Hepatocyte (in vitro differentiated cells): ENCODE data around the gene ATP1A1. TPM values are rescaled to one million over a fixed set of nuclear protein-coding genes. Genes with fewer than 3 reads are reported as not detected.

Source experiments
- DNase-seq: peaks from one replicate; pipeline ENCODE4 v3.0.0-alpha.2; 2016; ENCODE audit warnings: low spot score
- H2AFZ ChIP-seq: fragments of 200-600 bp; sonication (generic); 2 replicates; pipeline ENCODE4 v1.6.0; 2016; ENCODE audit warnings: antibody characterized with exemption, mild to moderate bottlenecking
- H3K27ac ChIP-seq: fragments of 200-600 bp; sonication (generic); 2 replicates; pipeline ENCODE4 v1.5.1; 2016; ENCODE audit warnings: mild to moderate bottlenecking
- H3K27me3 ChIP-seq: fragments of 200-600 bp; sonication (generic); 2 replicates; pipeline ENCODE4 v1.6.1; 2016
- H3K36me3 ChIP-seq: fragments of 200-600 bp; sonication (generic); replicated peaks from 2 replicates; pipeline ENCODE4 v1.5.1; 2016; ENCODE audit warnings: low read depth; ENCODE audit not compliant: insufficient read depth
- H3K4me1 ChIP-seq: fragments of 200-600 bp; sonication (generic); 2 replicates; pipeline ENCODE4 v1.5.1; 2016; ENCODE audit warnings: mild to moderate bottlenecking, moderate library complexity; ENCODE audit not compliant: insufficient read depth
- H3K4me2 ChIP-seq: fragments of 200-600 bp; sonication (generic); 2 replicates; pipeline ENCODE4 v1.6.0; 2016
- H3K4me3 ChIP-seq: fragments of 200-600 bp; sonication (generic); 2 replicates; pipeline ENCODE4 v1.5.1; 2016; ENCODE audit warnings: mild to moderate bottlenecking
- H3K79me2 ChIP-seq: fragments of 200-600 bp; sonication (generic); 2 replicates; pipeline ENCODE4 v1.6.0; 2017; ENCODE audit warnings: mild to moderate bottlenecking
- H3K9me2 ChIP-seq: fragments of 200-600 bp; sonication (generic); replicated peaks from 2 replicates; pipeline ENCODE4 v1.6.0; 2017; ENCODE audit warnings: mild to moderate bottlenecking; ENCODE audit not compliant: insufficient read depth
- H3K9me3 ChIP-seq: fragments of 200-600 bp; sonication (generic); 2 replicates; pipeline ENCODE4 v1.5.1; 2016; ENCODE audit warnings: low read depth, mild to moderate bottlenecking
- H4K20me1 ChIP-seq: fragments of 200-600 bp; sonication (generic); 2 replicates; pipeline ENCODE4 v1.6.0; 2016; ENCODE audit warnings: mild to moderate bottlenecking; ENCODE audit not compliant: insufficient read depth, poor library complexity, severe bottlenecking
- CTCF ChIP-seq: fragments of 200-600 bp; sonication (generic); IDR thresholded peaks from 2 replicates; pipeline ENCODE4 v1.5.1; 2016; ENCODE audit warnings: antibody characterized with exemption, mild to moderate bottlenecking; ENCODE audit not compliant: poor library complexity
- EZH2 ChIP-seq: fragments of 200-600 bp; sonication (generic); IDR thresholded peaks from 2 replicates; pipeline ENCODE4 v1.6.1; 2016; ENCODE audit warnings: antibody characterized with exemption, mild to moderate bottlenecking, borderline replicate concordance
- EZH2phosphoT487 ChIP-seq: fragments of 200-600 bp; sonication (generic); IDR thresholded peaks from one replicate; pipeline ENCODE4 v1.6.1; 2018; ENCODE audit warnings: antibody characterized with exemption, mild to moderate bottlenecking, low read depth, moderate library complexity; ENCODE audit not compliant: unreplicated experiment, severe bottlenecking
- WGBS: methylation state at CpG from one replicate; pipeline ENCODE4 v1.1.6; 2016; ENCODE audit warnings: low lambda C conversion rate; ENCODE audit errors: missing lambda C conversion rate; 5-methylcytosine and 5-hydroxymethylcytosine counted together
- polyA plus RNA-seq: library from polyadenylated mRNA; unstranded; fragments of >200 nt; fragmentation: Nextera tagmentation; extraction: Ambion mirVana; gene quantifications from 2 replicates; pipeline ENCODE4 v1.2.1, GENCODE V29; 2016
- total RNA-seq: library from RNA; depleted of rRNA; stranded (reverse); fragments of >200 nt; gene quantifications from 2 replicates; pipeline ENCODE4 v1.2.3, GENCODE V29; 2014

The ATP1A1 gene
- total and polyA plus RNA-seq, 2 experiments from 2014 or later: 412 to 559 TPM

DNA sequence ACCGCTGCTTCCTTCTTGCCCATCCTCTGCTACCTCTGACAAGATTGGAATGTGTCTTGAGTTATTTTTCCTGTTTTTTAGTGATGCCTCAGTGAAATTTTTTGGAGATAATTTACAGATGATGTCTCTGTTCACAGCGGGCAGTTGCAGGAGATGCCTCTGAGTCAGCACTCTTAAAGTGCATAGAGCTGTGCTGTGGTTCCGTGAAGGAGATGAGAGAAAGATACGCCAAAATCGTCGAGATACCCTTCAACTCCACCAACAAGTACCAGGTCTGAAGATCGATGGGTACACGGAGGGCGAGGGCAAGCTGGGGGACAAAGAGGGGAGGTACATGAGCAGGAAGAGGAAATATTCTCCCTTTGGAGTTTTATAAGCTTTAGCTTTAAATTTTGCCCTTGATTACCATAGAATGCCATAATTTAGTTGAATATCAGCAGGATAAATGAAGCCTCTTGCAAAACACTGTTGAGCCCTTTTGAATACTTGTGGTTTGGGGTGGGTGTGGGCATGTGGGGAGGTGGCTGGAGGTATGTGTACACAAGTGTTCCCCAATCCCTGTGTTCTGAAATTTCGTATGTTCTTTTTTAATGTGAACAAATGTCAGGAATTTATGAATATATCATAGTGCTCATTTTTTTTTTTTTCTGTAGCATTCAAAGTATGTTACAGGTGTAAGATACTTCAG, 19.8 kb downstream of the ATP1A1 start:
- H4K20me1 ChIP-seq: no peaks in the 10 kb centered on the region
- peak overlapping the region; percentile 65 for H3K27ac ChIP-seq
- peaks cover 9% of the 10 kb centered on the region for H3K4me1 ChIP-seq
- H3K27me3 ChIP-seq: no peaks in the 10 kb centered on the region
- no peak for DNase-seq
- no peak overlapping the region for H2AFZ ChIP-seq
- peak overlapping the region; percentile 19 for H3K4me2 ChIP-seq
- no peaks in the 10 kb centered on the region for H3K9me2 ChIP-seq
- no peaks in the 10 kb centered on the region for H3K9me3 ChIP-seq
- peaks cover 28% of the 10 kb centered on the region for H3K36me3 ChIP-seq
- H3K79me2 ChIP-seq: peaks cover 26% of the 10 kb centered on the region
- no peak overlapping the region for H3K4me3 ChIP-seq
- 95% methylated on average over 10 of the region's 10 CpGs for WGBS
- TF ChIP-seq EZH2phosphoT487: no peak
- no peak for TF ChIP-seq EZH2
- TF ChIP-seq CTCF: no peak

DNA sequence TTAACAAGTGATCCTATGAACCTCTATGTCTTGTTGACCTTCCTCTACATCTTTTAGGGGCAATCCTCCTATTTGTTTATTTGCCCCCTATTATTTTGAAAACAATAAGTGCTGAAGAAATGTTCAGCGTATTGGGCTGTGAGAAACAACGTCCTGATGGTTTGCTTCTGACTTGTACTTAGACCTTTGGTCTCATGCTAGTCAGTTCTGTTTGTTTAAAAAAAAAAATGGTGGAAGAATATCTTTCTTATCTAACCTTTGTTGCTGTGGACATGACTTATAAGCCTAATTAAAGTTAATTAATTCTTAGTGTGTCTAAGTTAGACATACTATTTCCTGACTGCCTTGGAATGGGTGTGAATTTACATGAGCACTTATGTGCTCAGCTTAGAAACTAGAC, 20.7 kb downstream of the ATP1A1 start:
- Histone ChIP-seq H3K9me2 (no peaks in the 10 kb centered on the region), H3K4me3 (no peak overlapping the region), H3K79me2 (peaks cover 16% of the 10 kb centered on the region), H3K36me3 (peaks cover 20% of the 10 kb centered on the region), H3K27ac (peak overlapping the region; percentile 65), H4K20me1 (no peaks in the 10 kb centered on the region), H3K9me3 (no peaks in the 10 kb centered on the region), H3K4me2 (peak overlapping the region; percentile 19), H3K27me3 (no peaks in the 10 kb centered on the region), H3K4me1 (peaks cover 9% of the 10 kb centered on the region), H2AFZ (no peak overlapping the region)
- no peak for TF ChIP-seq CTCF
- no peak for TF ChIP-seq EZH2
- no peak for TF ChIP-seq EZH2phosphoT487
- DNase-seq: no peak
- 55% methylated on average over 2 of the region's 2 CpGs for WGBS

DNA sequence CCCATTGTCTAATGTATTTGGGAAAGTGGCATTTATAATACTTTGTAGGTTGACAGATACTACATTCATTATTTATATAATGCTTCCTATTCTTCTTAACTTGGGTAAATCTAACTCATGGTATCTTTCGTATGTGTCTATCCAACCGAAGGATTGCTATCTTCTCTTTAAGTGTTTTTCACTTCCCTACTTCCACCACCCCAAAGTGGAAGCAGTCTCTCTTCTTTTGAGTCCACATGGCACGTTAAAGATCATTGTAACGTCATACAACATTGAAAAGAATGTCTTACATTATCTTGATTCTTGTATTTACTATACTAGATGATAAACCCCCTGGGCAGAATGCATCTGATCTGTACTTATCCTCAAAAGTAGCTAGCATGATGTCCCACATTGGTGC, 21.2 kb downstream of the ATP1A1 start:
- TF ChIP-seq CTCF: no peak
- TF ChIP-seq EZH2: no peak
- no peak for TF ChIP-seq EZH2phosphoT487
- no peak overlapping the region for H2AFZ ChIP-seq
- WGBS: 93% methylated on average over 4 of the region's 4 CpGs
- no peak for DNase-seq
- no peak overlapping the region for H3K4me3 ChIP-seq
- H3K9me3 ChIP-seq: no peaks in the 10 kb centered on the region
- peaks cover 19% of the 10 kb centered on the region for H3K36me3 ChIP-seq
- peak overlapping the region; percentile 7 for H3K27ac ChIP-seq
- no peaks in the 10 kb centered on the region for H3K9me2 ChIP-seq
- H3K27me3 ChIP-seq: no peaks in the 10 kb centered on the region
- peaks cover 15% of the 10 kb centered on the region for H3K79me2 ChIP-seq
- H3K4me1 ChIP-seq: peaks cover 9% of the 10 kb centered on the region
- H3K4me2 ChIP-seq: no peak overlapping the region
- no peaks in the 10 kb centered on the region for H4K20me1 ChIP-seq
